GM18951 (cell line): ENCODE results near the gene SOD2.
"Not testable (repeated sequence)": the region's sequence is repeated elsewhere in the genome, so short reads cannot be mapped to it uniquely, and the experiment has no call there.

Experiments
- POLR2A ChIP-seq: IDR thresholded peaks from 4 replicates; pipeline ENCODE4 v1.6.1; 2011; ENCODE audit warnings: mild to moderate bottlenecking; ENCODE audit not compliant: insufficient read length, insufficient read depth; ENCODE audit errors: extremely low read depth
- in situ Hi-C: fragments of 300-500 bp; cut with MboI; formaldehyde crosslinking; loops from one replicate; pipeline ENCODE4 v1.12.0; 2022; ENCODE audit warnings: low sequenced_read_pairs, mixed read lengths, inconsistent platforms; ENCODE audit not compliant: unreplicated experiment

SOD2 gene

GRCh38 chr6:159700970-159701369, 7.9 kb upstream of the SOD2 start:
- no peak for TF ChIP-seq POLR2A
- in situ Hi-C loops = loop anchor here (10.0 to 25.0 kb wide), 2 partner anchors 236 to 754 kb away; no protein-coding TSS in a partner anchor

- in situ Hi-C loops = no loop called here
- TF ChIP-seq POLR2A = no peak
These were observed 2.9 kb upstream of the SOD2 start for GRCh38 chr6:159695984-159696383.

- no peak for TF ChIP-seq POLR2A
- in situ Hi-C loops = no loop called here
These were observed 979 bp upstream of the SOD2 start for GRCh38 chr6:159693894-159694545.

- in situ Hi-C loops = no loop called here
- TF ChIP-seq POLR2A = no peak
These were observed 526 bp downstream of the SOD2 start for GRCh38 chr6:159692303-159693127.

- no peak for TF ChIP-seq POLR2A
- in situ Hi-C loops = no loop called here
These were observed 1.1 kb downstream of the SOD2 start for GRCh38 chr6:159691963-159692287.

GRCh38 chr6:159691133-159691962, 1.7 kb downstream of the SOD2 start:
- in situ Hi-C loops = no loop called here
- no peak for TF ChIP-seq POLR2A

GRCh38 chr6:159690135-159690534, 2.9 kb downstream of the SOD2 start:
- in situ Hi-C loops = not testable (repeated sequence)

- no peak for TF ChIP-seq POLR2A
- in situ Hi-C loops = no loop called here
These were observed 4.0 kb downstream of the SOD2 start for GRCh38 chr6:159689001-159689400.

- in situ Hi-C loops = no loop called here
- no peak for TF ChIP-seq POLR2A
These were observed 4.7 kb downstream of the SOD2 start for GRCh38 chr6:159688266-159688905.

GRCh38 chr6:159687341-159687740, 5.7 kb downstream of the SOD2 start:
- in situ Hi-C loops = no loop called here
- TF ChIP-seq POLR2A = no peak

GRCh38 chr6:159686703-159687102, 6.3 kb downstream of the SOD2 start:
- TF ChIP-seq POLR2A = no peak
- in situ Hi-C loops = no loop called here

- in situ Hi-C loops = no loop called here
- no peak for TF ChIP-seq POLR2A
These were observed 7.0 kb downstream of the SOD2 start for GRCh38 chr6:159686040-159686439.

GRCh38 chr6:159684013-159684304, 9.1 kb downstream of the SOD2 start:
- in situ Hi-C loops = no loop called here

More at GRCh38 chr6:159684013-159684304, 9.1 kb downstream of the SOD2 start:
- TF ChIP-seq POLR2A = no peak
